CD4-positive, alpha-beta T cell (primary cell): ENCODE results near the gene SMARCC2. TPM values are rescaled to one million over a fixed set of nuclear protein-coding genes. Genes with fewer than 3 reads are reported as not detected.
"Not testable (repeated sequence)": the region's sequence is repeated elsewhere in the genome, so short reads cannot be mapped to it uniquely, and the experiment has no call there.

Experiments used
- ATAC-seq: fragments of 200-7000 bp; cut with Tn5 transposase; one replicate; pipeline ENCODE4 v1.10.0; 2022; ENCODE audit warnings: mild to moderate bottlenecking; ENCODE audit not compliant: poor library complexity
- CTCF ChIA-PET: fragments of 350-600 bp; sonication (Branson Sonifier 250); formaldehyde crosslinking; loops from one replicate; lab custom pipeline; 2021; ENCODE audit warnings: antibody characterized with exemption, inconsistent platforms; lab: Charles Lee
- POLR2A ChIA-PET: fragments of 350-600 bp; sonication (Branson Sonifier 250); formaldehyde crosslinking; loops from one replicate; lab custom pipeline; 2021; ENCODE audit warnings: antibody characterized with exemption, inconsistent platforms; lab: Charles Lee
- DNase-seq, 14 experiments: peaks; one replicate each; pipeline ENCODE4 v3.0.0-alpha.2; 2013 to 2020; ENCODE audit warnings: mixed read lengths in 2 of 14
- H3K27ac ChIP-seq, 2 donors: one replicate each; pipeline versions ENCODE4 v1.5.1 to v1.7.0; 2013; ENCODE audit warnings: low read length in 2 of 2, low read depth in 1 of 2, mild to moderate bottlenecking in 1 of 2
- H3K27me3 ChIP-seq, 2 experiments: 1 replicate in 1 of 2; 2 replicates in 1 of 2; pipeline versions ENCODE4 v1.6.1 to v1.7.0; 2013; ENCODE audit warnings: low read length in 2 of 2, control low read depth in 1 of 2, mild to moderate bottlenecking in 1 of 2, moderate library complexity in 1 of 2; ENCODE audit not compliant: insufficient read depth in 2 of 2, control insufficient read depth in 1 of 2
- H3K36me3 ChIP-seq: one replicate; pipeline ENCODE4 v1.6.1; 2013; ENCODE audit warnings: low read length, control low read depth; ENCODE audit not compliant: insufficient read depth
- H3K4me1 ChIP-seq: one replicate; pipeline ENCODE4 v1.6.1; 2013; ENCODE audit warnings: low read length, control low read depth; ENCODE audit not compliant: insufficient read depth
- H3K4me3 ChIP-seq: one replicate; pipeline ENCODE4 v1.5.1; 2013; ENCODE audit warnings: mild to moderate bottlenecking, low read length, moderate library complexity
- H3K9me3 ChIP-seq, 2 experiments: 1 replicate in 1 of 2; 2 replicates in 1 of 2; pipeline versions ENCODE4 v1.6.1 to v1.7.0; 2013; ENCODE audit warnings: low read length in 2 of 2, mild to moderate bottlenecking in 2 of 2, control low read depth in 1 of 2, moderate library complexity in 1 of 2; ENCODE audit not compliant: control insufficient read depth in 1 of 2, insufficient read depth in 1 of 2
- H3K27ac Mint-ChIP-seq: one replicate; pipeline ENCODE4 v1.8.0; 2020; ENCODE audit warnings: mixed read lengths
- H3K27me3 Mint-ChIP-seq: one replicate; pipeline ENCODE4 v1.8.0; 2021; ENCODE audit warnings: mixed read lengths
- H3K36me3 Mint-ChIP-seq: one replicate; pipeline ENCODE4 v1.8.0; 2021; ENCODE audit warnings: low read depth, mixed read lengths
- H3K4me1 Mint-ChIP-seq: one replicate; pipeline ENCODE4 v1.8.0; 2021; ENCODE audit warnings: low read depth, mixed read lengths
- H3K4me3 Mint-ChIP-seq: one replicate; pipeline ENCODE4 v1.8.0; 2020; ENCODE audit warnings: mild to moderate bottlenecking, mixed read lengths
- H3K9me3 Mint-ChIP-seq: one replicate; pipeline ENCODE4 v1.8.0; 2020; ENCODE audit warnings: mixed read lengths
- intact Hi-C, 2 experiments: fragments of 100-400 bp; cut with DNase I in 1 of 2; cut with micrococcal nuclease in 1 of 2; formaldehyde crosslinking; loops; one replicate each; pipeline versions ENCODE4 v1.15.1 to v1.9.0; 2023 to 2025; cut with DNase I, micrococcal nuclease
- total RNA-seq, 174 experiments: library from RNA in 2 of 174; stranded (reverse) in 2 of 174; gene quantifications; one replicate each; pipeline ENCODE4 v1.2.3 and lab custom pipeline; 2021 to 2026
- TF ChIP-seq, protein P1 (sequence below): fragments of 200-600 bp; IDR thresholded peaks from one replicate; pipeline ENCODE4 v1.8.0; 2022; ENCODE audit warnings: antibody characterized with exemption, mild to moderate bottlenecking

Gene SMARCC2
- total RNA-seq, 2 experiments from 2014 or later = 104 to 109 TPM

- Histone ChIP-seq H3K27ac (peak within 1 kb of the TSS; percentile 84 to 92), H3K27me3 (no peaks in the 10 kb centered on the region), H3K36me3 (peaks cover 42% of the 10 kb centered on the region), H3K9me3 (no peaks in the 10 kb centered on the region), H3K4me3 (peak within 1 kb of the TSS; percentile 78), H3K4me1 (peaks cover 52% of the 10 kb centered on the region)
- no peaks in the 10 kb centered on the region for H3K27me3 Mint-ChIP-seq
- H3K27ac Mint-ChIP-seq = peak within 1 kb of the TSS; percentile 92
- peak within 1 kb of the TSS; percentile 96 for H3K4me3 Mint-ChIP-seq
- H3K9me3 Mint-ChIP-seq = no peaks in the 10 kb centered on the region
- ChIA-PET CTCF (interaction anchor here (0.6 to 2.8 kb wide), 3 partner anchors 30 to 32 kb away, joined by 3 to 8 read pairs (median 7); partner anchors contain the start of genes ESYT1 and SMARCC2), POLR2A (interaction anchor here (0.7 to 6.7 kb wide), 11 partner anchors 14 to 202 kb away, joined by 3 to 89 read pairs (median 6); partner anchors contain the start of genes CNPY2, ESYT1, PA2G4 and RNF41)
- ATAC-seq (peak; percentile 80), DNase-seq (peak; percentile 77 to 98 (median 86))
- H3K36me3 Mint-ChIP-seq = peaks cover 50% of the 10 kb centered on the region
- TF ChIP-seq, protein P1, sequence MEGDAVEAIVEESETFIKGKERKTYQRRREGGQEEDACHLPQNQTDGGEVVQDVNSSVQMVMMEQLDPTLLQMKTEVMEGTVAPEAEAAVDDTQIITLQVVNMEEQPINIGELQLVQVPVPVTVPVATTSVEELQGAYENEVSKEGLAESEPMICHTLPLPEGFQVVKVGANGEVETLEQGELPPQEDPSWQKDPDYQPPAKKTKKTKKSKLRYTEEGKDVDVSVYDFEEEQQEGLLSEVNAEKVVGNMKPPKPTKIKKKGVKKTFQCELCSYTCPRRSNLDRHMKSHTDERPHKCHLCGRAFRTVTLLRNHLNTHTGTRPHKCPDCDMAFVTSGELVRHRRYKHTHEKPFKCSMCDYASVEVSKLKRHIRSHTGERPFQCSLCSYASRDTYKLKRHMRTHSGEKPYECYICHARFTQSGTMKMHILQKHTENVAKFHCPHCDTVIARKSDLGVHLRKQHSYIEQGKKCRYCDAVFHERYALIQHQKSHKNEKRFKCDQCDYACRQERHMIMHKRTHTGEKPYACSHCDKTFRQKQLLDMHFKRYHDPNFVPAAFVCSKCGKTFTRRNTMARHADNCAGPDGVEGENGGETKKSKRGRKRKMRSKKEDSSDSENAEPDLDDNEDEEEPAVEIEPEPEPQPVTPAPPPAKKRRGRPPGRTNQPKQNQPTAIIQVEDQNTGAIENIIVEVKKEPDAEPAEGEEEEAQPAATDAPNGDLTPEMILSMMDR = peak; percentile 6
- intact Hi-C loops = loop anchor here in 1 of 2 experiments (1.0 kb wide), 1 partner anchor 30 kb away; the partner anchor contains the start of gene ESYT1
- H3K4me1 Mint-ChIP-seq = peaks cover 40% of the 10 kb centered on the region
These were observed 31.0 kb downstream of the SMARCC2 start, which contains the start of gene MYL6 for GRCh38 chr12:56158029-56158925. Gene MYL6, plus strand, starts transcription at chr12:56158359. Its CDS starts 43 bp downstream, at chr12:56158402.

DNA sequence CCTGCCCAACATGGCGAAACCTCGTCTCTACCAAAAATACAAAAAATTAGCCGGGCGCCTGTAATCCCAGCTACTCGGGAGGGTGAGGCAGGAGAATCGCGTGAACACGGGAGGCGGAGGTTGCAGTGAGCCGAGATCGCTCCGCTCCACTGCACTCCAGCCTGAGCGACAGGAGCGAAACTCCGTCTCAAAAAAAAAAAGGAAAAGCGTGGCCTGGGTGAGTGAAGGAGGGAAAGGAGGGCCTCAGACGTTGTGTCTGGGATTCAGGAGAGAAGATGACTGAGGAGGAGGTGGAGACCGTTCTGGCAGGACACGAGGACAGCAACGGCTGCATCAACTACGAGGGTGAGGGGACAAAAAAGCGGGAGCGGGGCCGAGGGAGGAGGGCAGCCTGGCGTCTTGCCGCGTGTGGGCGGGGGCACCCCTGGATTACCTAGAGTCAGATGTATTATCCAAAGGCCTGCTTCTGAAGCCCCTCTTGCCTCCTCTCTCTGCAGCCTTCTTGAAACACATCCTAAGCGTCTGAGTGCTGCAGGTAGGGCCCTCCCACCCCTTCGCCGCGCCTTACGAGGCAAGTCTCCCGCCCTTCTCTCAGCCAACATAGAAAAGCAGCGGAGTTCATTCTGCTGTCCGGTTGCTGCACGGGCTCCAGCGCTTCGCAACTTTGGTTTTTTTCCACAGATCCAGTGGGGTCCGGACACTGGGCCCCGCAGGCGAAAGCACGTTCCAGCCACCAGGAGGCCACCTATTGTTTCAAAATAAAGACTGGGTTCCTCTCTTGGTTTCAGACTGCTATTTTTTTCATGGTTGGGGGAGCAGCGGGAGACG is 31.9 kb downstream of the SMARCC2 start:
- POLR2A ChIA-PET = interaction anchor here (0.7 to 6.7 kb wide), 7 partner anchors 14 to 932 kb away, joined by 3 to 89 read pairs (median 4); partner anchors contain the start of genes ESYT1, NAB2 and SMARCC2
- TF ChIP-seq, protein P1 = peak; percentile 66
- H3K27ac Mint-ChIP-seq = peak overlapping the region; percentile 92

DNA sequence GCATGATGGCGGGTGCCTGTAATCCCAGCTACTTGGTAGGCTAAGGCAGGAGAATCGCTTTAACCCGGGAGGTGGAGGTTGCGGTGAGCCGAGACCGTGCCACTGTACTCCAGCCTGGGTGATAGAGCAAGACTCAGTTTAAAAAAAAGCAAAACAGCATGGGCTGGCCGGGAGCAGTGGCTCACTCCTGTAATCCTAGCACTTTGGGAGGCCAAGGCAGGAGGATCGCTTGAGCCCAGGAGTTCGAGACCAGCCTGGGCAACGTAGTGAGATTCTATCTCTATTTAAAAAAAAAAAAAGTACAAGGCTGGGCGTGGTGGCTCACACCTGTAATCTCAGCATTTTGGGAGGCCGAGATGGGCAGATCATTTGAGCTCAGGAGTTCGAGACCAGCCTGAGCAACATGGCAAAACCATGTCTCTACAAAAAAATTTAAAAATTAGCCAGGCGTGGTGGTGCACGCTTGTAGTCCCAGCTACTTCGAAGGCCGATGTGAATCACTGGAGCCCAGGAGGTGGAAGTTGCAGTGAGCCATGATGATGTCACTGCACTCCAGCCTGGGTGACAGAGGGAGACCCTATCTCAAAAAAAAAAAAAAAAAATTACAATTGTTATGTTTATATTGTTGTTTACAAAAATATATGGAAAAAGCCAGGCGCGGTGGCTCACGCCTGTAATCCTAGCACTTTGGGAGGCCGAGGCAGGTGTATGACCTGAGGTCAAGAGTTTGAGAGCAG is 32.7 kb downstream of the SMARCC2 start:
- Mint-ChIP-seq H3K4me1 (peaks cover 50% of the 10 kb centered on the region), H3K4me3 (peak overlapping the region; percentile 96), H3K27ac (peak overlapping the region; percentile 92), H3K36me3 (peaks cover 39% of the 10 kb centered on the region)
- Histone ChIP-seq H3K36me3 (peaks cover 25% of the 10 kb centered on the region), H3K4me3 (peak overlapping the region; percentile 78), H3K27ac (peak overlapping the region; percentile 60 to 74), H3K4me1 (peaks cover 57% of the 10 kb centered on the region)
- not testable (repeated sequence) for ATAC-seq, H3K27me3 ChIP-seq, H3K9me3 ChIP-seq, H3K27me3 Mint-ChIP-seq, DNase-seq, H3K9me3 Mint-ChIP-seq
- CTCF ChIA-PET = interaction anchor here (1.4 kb wide), 1 partner anchor 31 kb away, joined by 10 read pairs; no protein-coding TSS in a partner anchor
- POLR2A ChIA-PET = interaction anchor here (0.7 to 0.8 kb wide), 3 partner anchors 29 to 932 kb away, joined by 3 to 4 read pairs (median 3); partner anchors contain the start of genes ESYT1 and NAB2
- intact Hi-C loops = loop anchor here in 1 of 2 experiments (1.0 kb wide), 1 partner anchor 30 kb away; no protein-coding TSS in a partner anchor

More for the DNA sequence above, 31.9 kb downstream of the SMARCC2 start:
- no peaks in the 10 kb centered on the region for H3K9me3 Mint-ChIP-seq
- Histone ChIP-seq H3K9me3 (no peaks in the 10 kb centered on the region), H3K4me1 (peaks cover 59% of the 10 kb centered on the region), H3K36me3 (peaks cover 33% of the 10 kb centered on the region), H3K27ac (peak overlapping the region; percentile 60 to 74), H3K4me3 (peak overlapping the region; percentile 78), H3K27me3 (no peaks in the 10 kb centered on the region)
- peak; percentile 38 for ATAC-seq
- peaks cover 43% of the 10 kb centered on the region for H3K4me1 Mint-ChIP-seq
- intact Hi-C loops = loop anchor here (1.0 kb wide), 2 partner anchors 29 to 31 kb away; partner anchors contain the start of gene ESYT1 (in 1 of the 2)
- peaks cover 41% of the 10 kb centered on the region for H3K36me3 Mint-ChIP-seq
- CTCF ChIA-PET = interaction anchor here (1.4 to 2.8 kb wide), 2 partner anchors 31 to 32 kb away, joined by 7 to 10 read pairs (median 8); partner anchors contain the start of gene SMARCC2
- H3K27me3 Mint-ChIP-seq = no peaks in the 10 kb centered on the region
- peak overlapping the region; percentile 96 for H3K4me3 Mint-ChIP-seq
- DNase-seq = peak in 13 of 14 experiments; percentile 32 to 83 (median 48)
